ENCODE measurements around the gene LSG1.

LSG1 gene

GRCh38 chr3:194675680-194676079 is 3.7 kb upstream of the LSG1 start:
- no peak for DNase-seq (ENCODE audit: low read depth, low spot score)
- Histone ChIP-seq H3K9me3 (ENCODE audit: control insufficient read depth, insufficient read depth, low read length) (no peaks in the 10 kb centered on the region), H3K27me3 (ENCODE audit: control insufficient read depth, insufficient read depth, low read length) (no peaks in the 10 kb centered on the region), H3K4me1 (ENCODE audit: control insufficient read depth, insufficient read depth, low read length) (0 out of 2 replicates have a peak, but pooled peaks cover 1% of the 10 kb centered on the region), H3K4me3 (ENCODE audit: low read length) (no peak overlapping the region), H3K36me3 (ENCODE audit: control insufficient read depth, insufficient read depth, low read length) (no peaks in the 10 kb centered on the region), H3K27ac (ENCODE audit: low read length) (no peak overlapping the region)
- WGBS (ENCODE audit: insufficient coverage, insufficient read length): no CpG with 5 or more reads among the region's 4 CpGs

- no peaks in the 10 kb centered on the region for H3K36me3 ChIP-seq (ENCODE audit: control insufficient read depth, insufficient read depth, low read length)
- H3K9me3 ChIP-seq (ENCODE audit: control insufficient read depth, insufficient read depth, low read length): no peaks in the 10 kb centered on the region
- no peaks in the 10 kb centered on the region for H3K27me3 ChIP-seq (ENCODE audit: control insufficient read depth, insufficient read depth, low read length)
- no peak overlapping the region for H3K4me3 ChIP-seq (ENCODE audit: low read length)
- WGBS (ENCODE audit: insufficient coverage, insufficient read length): 100% methylated on average over 1 of the region's 12 CpGs
- no peak for DNase-seq (ENCODE audit: low read depth, low spot score)
- no peak overlapping the region for H3K27ac ChIP-seq (ENCODE audit: low read length)
- 0 out of 2 replicates have a peak, but pooled peaks cover 1% of the 10 kb centered on the region for H3K4me1 ChIP-seq (ENCODE audit: control insufficient read depth, insufficient read depth, low read length)
Measured at GRCh38 chr3:194675081-194675640, 3.2 kb upstream of the LSG1 start.

- Histone ChIP-seq H3K27ac (ENCODE audit: low read length) (no peak overlapping the region), H3K4me3 (ENCODE audit: low read length) (no peak overlapping the region), H3K36me3 (ENCODE audit: control insufficient read depth, insufficient read depth, low read length) (no peaks in the 10 kb centered on the region), H3K4me1 (ENCODE audit: control insufficient read depth, insufficient read depth, low read length) (0 out of 2 replicates have a peak, but pooled peaks cover 1% of the 10 kb centered on the region), H3K9me3 (ENCODE audit: control insufficient read depth, insufficient read depth, low read length) (no peaks in the 10 kb centered on the region), H3K27me3 (ENCODE audit: control insufficient read depth, insufficient read depth, low read length) (no peaks in the 10 kb centered on the region)
- WGBS (ENCODE audit: insufficient coverage, insufficient read length): no CpG with 5 or more reads among the region's 3 CpGs
- DNase-seq (ENCODE audit: low read depth, low spot score): no peak
Measured at GRCh38 chr3:194673761-194674160, 1.8 kb upstream of the LSG1 start.

GRCh38 chr3:194672876-194673275 is 885 bp upstream of the LSG1 start:
- no peaks in the 10 kb centered on the region for H3K27me3 ChIP-seq (ENCODE audit: control insufficient read depth, insufficient read depth, low read length)
- H3K4me1 ChIP-seq (ENCODE audit: control insufficient read depth, insufficient read depth, low read length): 0 out of 2 replicates have a peak, but pooled peaks cover 1% of the 10 kb centered on the region
- no peak overlapping the region; the same call in 1 of the 2 replicates for H3K4me3 ChIP-seq (ENCODE audit: low read length)
- no peak overlapping the region for H3K27ac ChIP-seq (ENCODE audit: low read length)
- H3K36me3 ChIP-seq (ENCODE audit: control insufficient read depth, insufficient read depth, low read length): no peaks in the 10 kb centered on the region
- no CpG with 5 or more reads among the region's 5 CpGs for WGBS (ENCODE audit: insufficient coverage, insufficient read length)
- no peaks in the 10 kb centered on the region for H3K9me3 ChIP-seq (ENCODE audit: control insufficient read depth, insufficient read depth, low read length)
- no peak for DNase-seq (ENCODE audit: low read depth, low spot score)

GRCh38 chr3:194671511-194671899 is 486 bp downstream of the LSG1 start:
- no CpG with 5 or more reads among the region's 5 CpGs for WGBS (ENCODE audit: insufficient coverage, insufficient read length)
- Histone ChIP-seq H3K27ac (ENCODE audit: low read length) (no peak overlapping the region), H3K36me3 (ENCODE audit: control insufficient read depth, insufficient read depth, low read length) (no peaks in the 10 kb centered on the region; the same call in 1 of the 2 replicates), H3K4me1 (ENCODE audit: control insufficient read depth, insufficient read depth, low read length) (0 out of 2 replicates have a peak, but pooled peaks cover 1% of the 10 kb centered on the region), H3K9me3 (ENCODE audit: control insufficient read depth, insufficient read depth, low read length) (no peaks in the 10 kb centered on the region), H3K27me3 (ENCODE audit: control insufficient read depth, insufficient read depth, low read length) (no peaks in the 10 kb centered on the region), H3K4me3 (ENCODE audit: low read length) (peak overlapping the region; percentile 87)
- no peak for DNase-seq (ENCODE audit: low read depth, low spot score)

GRCh38 chr3:194667363-194667762 is 4.6 kb downstream of the LSG1 start:
- H3K4me3 ChIP-seq (ENCODE audit: low read length): no peak overlapping the region
- no peak overlapping the region for H3K27ac ChIP-seq (ENCODE audit: low read length)
- peaks cover 7% of the 10 kb centered on the region; the same call in 1 of the 2 replicates for H3K36me3 ChIP-seq (ENCODE audit: control insufficient read depth, insufficient read depth, low read length)
- no peaks in the 10 kb centered on the region for H3K9me3 ChIP-seq (ENCODE audit: control insufficient read depth, insufficient read depth, low read length)
- H3K4me1 ChIP-seq (ENCODE audit: control insufficient read depth, insufficient read depth, low read length): 0 out of 2 replicates have a peak, but pooled peaks cover 1% of the 10 kb centered on the region
- WGBS (ENCODE audit: insufficient coverage, insufficient read length): 100% methylated on average over 1 of the region's 7 CpGs
- no peaks in the 10 kb centered on the region for H3K27me3 ChIP-seq (ENCODE audit: control insufficient read depth, insufficient read depth, low read length)
- no peak for DNase-seq (ENCODE audit: low read depth, low spot score)

GRCh38 chr3:194664857-194665256 is 7.1 kb downstream of the LSG1 start:
- H3K36me3 ChIP-seq (ENCODE audit: control insufficient read depth, insufficient read depth, low read length): peaks cover 7% of the 10 kb centered on the region; the same call in 1 of the 2 replicates
- H3K9me3 ChIP-seq (ENCODE audit: control insufficient read depth, insufficient read depth, low read length): no peaks in the 10 kb centered on the region
- DNase-seq (ENCODE audit: low read depth, low spot score): no peak
- H3K27me3 ChIP-seq (ENCODE audit: control insufficient read depth, insufficient read depth, low read length): no peaks in the 10 kb centered on the region
- H3K27ac ChIP-seq (ENCODE audit: low read length): no peak overlapping the region
- 100% methylated on average over 1 of the region's 7 CpGs for whole genome bisulfite sequencing (ENCODE audit: insufficient coverage, insufficient read length)
- H3K4me3 ChIP-seq (ENCODE audit: low read length): no peak overlapping the region
- H3K4me1 ChIP-seq (ENCODE audit: control insufficient read depth, insufficient read depth, low read length): no peaks in the 10 kb centered on the region

GRCh38 chr3:194661946-194662345 is 10.0 kb downstream of the LSG1 start:
- no peaks in the 10 kb centered on the region for H3K4me1 ChIP-seq (ENCODE audit: control insufficient read depth, insufficient read depth, low read length)
- H3K9me3 ChIP-seq (ENCODE audit: control insufficient read depth, insufficient read depth, low read length): no peaks in the 10 kb centered on the region
- no CpG with 5 or more reads among the region's 6 CpGs for WGBS (ENCODE audit: insufficient coverage, insufficient read length)
- no peak overlapping the region for H3K4me3 ChIP-seq (ENCODE audit: low read length)
- no peak for DNase-seq (ENCODE audit: low read depth, low spot score)
- H3K27ac ChIP-seq (ENCODE audit: low read length): no peak overlapping the region
- no peaks in the 10 kb centered on the region for H3K27me3 ChIP-seq (ENCODE audit: control insufficient read depth, insufficient read depth, low read length)
- H3K36me3 ChIP-seq (ENCODE audit: control insufficient read depth, insufficient read depth, low read length): peaks cover 7% of the 10 kb centered on the region; the same call in 1 of the 2 replicates

- Histone ChIP-seq H3K4me1 (ENCODE audit: control insufficient read depth, insufficient read depth, low read length) (no peaks in the 10 kb centered on the region), H3K36me3 (ENCODE audit: control insufficient read depth, insufficient read depth, low read length) (peaks cover 7% of the 10 kb centered on the region; the same call in 1 of the 2 replicates), H3K27me3 (ENCODE audit: control insufficient read depth, insufficient read depth, low read length) (no peaks in the 10 kb centered on the region), H3K9me3 (ENCODE audit: control insufficient read depth, insufficient read depth, low read length) (no peaks in the 10 kb centered on the region), H3K27ac (ENCODE audit: low read length) (no peak overlapping the region), H3K4me3 (ENCODE audit: low read length) (no peak overlapping the region)
- DNase-seq (ENCODE audit: low read depth, low spot score): no peak
- no CpG with 5 or more reads among the region's 3 CpGs for WGBS (ENCODE audit: insufficient coverage, insufficient read length)
Measured at GRCh38 chr3:194661374-194661773, 10.6 kb downstream of the LSG1 start.

- H3K4me3 ChIP-seq (ENCODE audit: low read length): no peak overlapping the region
- no peaks in the 10 kb centered on the region for H3K9me3 ChIP-seq (ENCODE audit: control insufficient read depth, insufficient read depth, low read length)
- H3K27me3 ChIP-seq (ENCODE audit: control insufficient read depth, insufficient read depth, low read length): no peaks in the 10 kb centered on the region
- H3K4me1 ChIP-seq (ENCODE audit: control insufficient read depth, insufficient read depth, low read length): no peaks in the 10 kb centered on the region
- H3K27ac ChIP-seq (ENCODE audit: low read length): no peak overlapping the region
- no CpG with 5 or more reads among the region's 7 CpGs for WGBS (ENCODE audit: insufficient coverage, insufficient read length)
- DNase-seq (ENCODE audit: low read depth, low spot score): no peak
- peaks cover 4% of the 10 kb centered on the region; the same call in 1 of the 2 replicates for H3K36me3 ChIP-seq (ENCODE audit: control insufficient read depth, insufficient read depth, low read length)
Measured at GRCh38 chr3:194659778-194660177, 12.2 kb downstream of the LSG1 start.
